Middle frontal gyrus (tissue), 1 donor: Measurements from ENCODE around the gene UTS2R.
"Not testable (repeated sequence)": the region's sequence is repeated elsewhere in the genome, so short reads cannot be mapped to it uniquely, and the experiment has no call there.

Experiments
- DNase-seq: peaks from one replicate; pipeline ENCODE4 v3.0.0-alpha.2; 2015; ENCODE audit warnings: low spot score; ENCODE audit errors: extremely low spot score

Gene UTS2R

DNA sequence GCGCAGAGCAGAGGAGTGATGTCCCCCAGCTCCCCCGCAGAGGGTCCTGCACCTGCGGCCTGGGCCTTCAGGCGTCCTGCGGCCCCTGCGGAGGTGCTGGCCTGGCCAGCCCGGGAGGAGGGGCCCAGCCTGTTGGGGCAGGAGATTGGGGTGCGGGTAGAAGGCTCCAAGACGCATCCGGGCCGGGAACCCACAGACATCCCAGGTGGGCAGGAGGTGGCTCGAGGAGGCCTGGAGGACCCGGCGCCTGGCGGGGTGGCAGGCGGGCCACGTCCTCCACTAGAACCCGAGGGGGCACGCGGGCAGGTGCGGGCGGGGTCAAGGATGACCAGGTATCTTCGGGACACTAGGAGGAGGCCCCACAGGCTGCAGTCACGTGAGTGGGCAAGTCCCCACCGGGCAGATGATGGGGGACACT, 37.4 kb upstream of the UTS2R start:
- no peak for DNase-seq

DNA sequence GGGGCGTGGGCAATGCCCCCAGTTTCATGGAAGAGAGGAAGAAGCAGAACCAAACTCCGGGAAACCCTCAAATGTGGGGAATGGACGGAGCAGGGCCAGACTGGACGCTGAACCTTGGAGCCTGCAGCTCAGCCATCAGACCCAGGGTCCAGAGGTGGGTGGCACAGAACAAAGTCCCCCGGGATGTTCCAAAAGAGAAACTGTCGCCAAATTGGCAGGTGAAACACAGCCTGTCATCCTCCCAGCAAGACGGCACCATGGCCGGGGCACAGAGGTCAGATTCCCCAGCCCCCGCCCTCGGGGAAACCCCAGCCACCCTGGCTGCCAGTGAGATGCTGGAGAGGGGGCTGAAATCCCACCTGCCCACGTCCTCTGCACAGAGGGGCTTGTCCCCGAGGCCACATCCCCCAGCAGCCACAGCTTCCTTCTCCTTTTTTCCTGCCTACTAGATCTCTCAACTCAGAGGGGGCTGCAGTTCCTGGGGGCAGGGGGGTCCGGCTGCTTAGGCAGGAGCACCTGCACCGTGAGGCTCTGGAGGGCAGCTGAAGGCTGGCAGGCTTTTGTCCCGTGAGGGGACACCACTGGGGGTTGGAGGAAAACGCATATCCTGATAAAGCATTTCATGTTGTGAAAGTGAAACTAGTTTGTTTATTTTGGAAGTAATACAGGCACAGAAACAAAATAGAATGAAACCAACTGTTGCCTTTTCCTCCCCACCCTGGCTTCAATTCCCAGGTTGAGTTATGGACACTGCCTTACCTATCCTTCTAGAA, 36.8 kb upstream of the UTS2R start:
- no peak for DNase-seq

DNA sequence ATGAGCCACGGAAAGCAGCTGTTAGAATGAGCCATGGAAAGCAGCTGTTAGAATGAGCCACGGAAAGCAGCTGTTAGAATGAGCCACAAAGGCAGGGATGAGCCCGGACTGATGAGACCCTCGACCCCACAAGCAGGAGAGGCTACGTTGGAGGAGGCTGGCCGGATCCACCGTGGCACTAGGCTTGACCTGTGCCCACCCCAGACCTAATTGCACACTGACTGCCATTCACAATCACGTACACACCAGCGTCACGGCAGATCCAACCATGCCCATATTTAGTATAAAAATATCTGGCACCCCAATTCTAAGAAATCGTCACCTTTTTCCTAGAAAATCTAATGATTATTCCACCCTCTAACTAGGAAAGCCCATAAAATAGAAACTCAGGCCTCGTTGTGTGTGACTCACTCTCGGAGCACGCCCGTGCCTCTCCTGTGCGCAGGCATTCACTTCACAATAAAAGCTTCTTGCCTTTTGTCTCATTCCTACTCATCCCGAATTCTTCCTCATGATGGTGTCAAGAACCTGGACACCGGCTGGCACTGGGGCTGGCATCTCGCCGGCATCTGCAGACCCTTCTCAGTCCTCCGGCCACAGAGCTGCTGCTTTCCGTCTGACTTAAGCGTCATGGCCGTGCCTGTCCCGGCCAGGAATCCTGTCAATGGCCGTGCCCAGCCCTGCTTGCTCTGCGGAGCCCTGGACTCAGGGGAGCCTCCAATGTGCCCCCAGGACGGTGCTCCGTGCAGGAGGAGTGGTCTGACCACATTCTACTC, 32.5 kb upstream of the UTS2R start:
- DNase-seq = no peak

DNA sequence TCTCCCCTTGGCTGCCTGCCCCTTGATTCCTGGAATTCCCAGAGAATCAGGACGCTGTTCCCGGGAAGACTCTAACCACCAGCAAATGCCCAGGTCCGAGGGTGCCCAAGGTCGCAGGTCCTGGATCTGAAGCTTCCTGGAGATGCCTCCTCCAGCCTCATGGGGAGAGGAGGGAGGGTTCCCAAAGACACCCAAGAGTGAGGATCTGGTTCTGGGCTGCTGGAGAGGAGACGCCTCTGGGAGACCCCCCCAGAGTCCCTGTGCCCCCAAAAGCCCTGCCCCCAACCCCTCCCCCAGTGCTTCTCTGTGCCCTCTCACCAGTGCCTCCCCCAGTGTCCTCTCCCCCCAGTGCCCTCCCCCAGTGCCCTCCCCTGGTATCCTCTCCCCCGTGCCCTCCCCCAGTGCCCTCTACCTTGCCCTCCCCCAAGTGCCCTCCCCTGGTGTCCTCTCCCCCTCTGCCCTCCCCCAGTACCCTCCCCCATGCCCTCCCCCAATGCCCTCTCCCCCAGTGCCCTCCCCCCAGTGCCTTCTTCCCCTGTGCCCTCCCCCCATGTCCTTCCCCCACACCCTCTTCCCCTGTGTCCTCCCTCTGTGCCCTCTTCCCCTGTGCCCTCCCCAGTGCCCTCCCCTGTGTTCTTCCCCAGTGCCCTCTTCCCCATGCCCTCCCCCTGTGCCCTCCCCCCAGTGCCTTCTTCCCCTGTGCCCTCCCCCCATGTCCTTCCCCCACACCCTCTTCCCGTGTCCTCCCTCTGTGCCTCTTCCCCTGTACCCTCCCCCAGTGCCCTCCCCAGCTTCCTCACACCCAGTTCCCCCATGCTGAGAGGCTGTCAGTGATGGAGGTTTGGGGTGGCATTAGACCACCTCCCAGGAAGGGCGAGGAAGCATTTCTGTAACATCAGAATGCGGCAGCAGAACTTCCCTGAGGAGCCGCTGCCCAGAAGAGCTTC, 31.7 kb upstream of the UTS2R start:
- DNase-seq = no peak

DNA sequence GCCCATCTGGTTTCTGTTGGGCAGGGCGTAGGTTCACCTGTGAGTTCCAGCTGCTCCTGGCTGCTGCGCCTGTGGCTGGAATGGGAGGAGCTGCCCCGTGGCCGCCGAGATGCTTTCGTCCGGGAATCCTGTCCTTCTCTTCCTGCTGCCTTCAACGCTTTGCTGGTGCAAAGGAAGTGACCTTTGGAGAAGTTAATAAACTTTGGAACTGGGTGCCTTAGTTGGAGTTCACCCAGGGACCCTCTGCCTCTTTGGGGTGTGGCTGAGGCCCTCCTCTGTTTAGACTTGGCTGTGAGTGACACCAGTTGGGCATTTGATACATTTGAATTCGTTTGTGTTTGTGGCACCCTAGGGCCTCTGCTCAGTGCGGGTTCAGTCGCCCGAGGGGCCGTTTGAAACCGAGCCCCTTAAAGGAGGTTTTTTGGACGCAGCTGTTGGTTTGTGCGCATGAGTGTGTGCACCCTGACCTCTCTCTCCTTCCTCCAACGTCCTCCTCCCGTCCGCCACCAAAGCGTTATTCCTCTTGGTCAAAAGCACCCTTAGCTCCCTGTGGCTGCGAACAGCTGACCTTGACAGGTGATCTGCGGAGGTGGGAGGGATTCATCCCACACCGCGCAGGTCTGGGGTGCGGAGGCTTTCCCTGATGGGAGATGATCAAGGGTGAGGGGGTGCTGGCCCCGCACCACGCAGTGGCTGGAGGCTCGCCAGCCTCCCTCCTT, 29.0 kb upstream of the UTS2R start:
- no peak for DNase-seq

DNA sequence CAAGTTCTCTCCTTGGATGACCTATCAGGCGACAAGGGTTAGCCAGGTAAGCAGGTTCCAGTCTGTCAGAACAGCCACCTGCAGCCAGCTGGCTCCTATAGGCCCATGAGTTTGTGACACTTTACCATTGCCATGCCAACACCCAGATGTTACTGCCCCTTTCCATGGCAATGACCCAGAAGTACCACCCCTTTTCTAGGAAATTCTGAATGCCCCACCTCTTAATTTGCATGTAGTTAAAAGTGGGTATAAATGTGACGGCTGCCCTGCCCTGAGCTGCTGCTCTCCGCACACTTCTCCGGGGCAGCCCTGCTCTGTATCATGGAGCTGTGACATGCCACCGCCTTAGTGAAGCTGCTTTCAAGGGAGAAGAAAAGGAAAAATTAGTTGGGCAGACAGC, 28.0 kb upstream of the UTS2R start:
- DNase-seq = no peak

DNA sequence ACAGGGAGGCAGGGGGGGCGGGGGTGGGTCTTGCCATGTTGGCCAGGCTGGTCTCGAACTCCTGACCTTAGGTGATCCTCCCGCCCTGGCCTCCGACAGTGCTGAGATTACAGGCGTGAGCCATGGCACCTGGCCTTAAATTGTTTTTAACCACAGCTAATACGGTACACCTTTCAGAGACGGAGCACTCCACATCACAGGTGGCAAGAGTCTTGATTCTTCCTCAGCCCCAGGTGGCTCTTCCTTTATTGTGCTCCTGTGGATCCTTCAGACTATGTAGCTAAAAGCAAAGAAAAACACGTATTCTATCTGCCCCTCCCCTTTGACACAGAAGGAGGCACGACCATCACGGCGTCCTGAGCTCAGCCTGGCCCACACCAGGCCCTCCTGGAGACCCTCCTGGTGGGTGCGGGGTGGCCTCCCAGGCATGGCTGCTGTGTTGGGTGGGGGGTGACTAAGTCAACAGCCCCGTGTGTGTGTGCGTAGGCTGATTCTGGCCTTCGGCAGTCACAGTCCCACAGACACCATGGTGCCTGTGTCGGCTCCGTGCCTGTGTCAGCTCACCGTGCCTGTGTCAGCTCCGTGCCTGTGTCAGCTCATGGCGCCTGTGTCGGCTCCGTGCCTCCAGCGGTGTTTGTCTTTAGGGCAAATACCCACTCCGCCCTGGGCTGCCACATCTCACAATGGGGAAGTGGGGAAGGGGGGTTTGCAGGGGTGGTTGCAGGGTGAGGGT, 27.2 kb upstream of the UTS2R start:
- DNase-seq = no peak

DNA sequence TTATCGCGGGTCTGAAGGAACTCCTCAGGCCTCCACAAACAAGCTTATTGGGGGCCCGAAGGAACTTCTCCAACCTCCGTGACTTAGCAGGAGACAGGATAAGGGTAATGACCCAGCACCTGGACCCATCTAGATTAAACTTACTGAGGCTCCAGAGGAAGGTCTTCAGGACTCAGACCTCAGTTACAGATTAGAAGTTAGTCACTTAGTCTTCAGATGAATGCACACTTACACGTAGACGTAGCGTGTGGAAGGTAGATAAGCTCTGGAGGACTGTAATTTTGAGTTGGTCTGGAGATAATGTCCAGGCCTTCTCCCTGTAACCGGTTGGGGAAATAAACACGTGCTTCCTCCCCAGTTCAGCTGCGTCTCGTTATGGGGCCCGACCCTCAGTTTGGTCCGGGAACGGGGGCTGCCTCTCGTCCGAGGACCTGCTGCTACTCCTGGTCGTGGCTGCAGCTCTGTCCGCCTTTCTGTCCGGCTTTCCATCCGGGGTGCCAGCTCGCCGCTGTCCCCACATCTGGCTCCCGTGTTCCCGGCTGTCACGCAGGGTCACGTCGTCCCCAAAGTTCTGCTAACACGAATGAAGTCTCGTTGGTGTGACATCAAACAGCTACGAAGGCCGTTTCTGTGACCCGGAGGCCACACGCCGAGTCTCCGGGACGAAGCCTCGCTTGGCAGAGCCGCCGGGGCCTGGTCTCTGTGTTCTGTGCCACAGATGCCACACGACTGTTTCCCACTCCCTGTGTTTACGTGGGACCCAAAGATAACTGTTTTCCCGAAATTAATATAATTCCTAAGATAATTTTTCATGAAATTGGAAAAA, 26.2 kb upstream of the UTS2R start:
- DNase-seq = no peak

DNA sequence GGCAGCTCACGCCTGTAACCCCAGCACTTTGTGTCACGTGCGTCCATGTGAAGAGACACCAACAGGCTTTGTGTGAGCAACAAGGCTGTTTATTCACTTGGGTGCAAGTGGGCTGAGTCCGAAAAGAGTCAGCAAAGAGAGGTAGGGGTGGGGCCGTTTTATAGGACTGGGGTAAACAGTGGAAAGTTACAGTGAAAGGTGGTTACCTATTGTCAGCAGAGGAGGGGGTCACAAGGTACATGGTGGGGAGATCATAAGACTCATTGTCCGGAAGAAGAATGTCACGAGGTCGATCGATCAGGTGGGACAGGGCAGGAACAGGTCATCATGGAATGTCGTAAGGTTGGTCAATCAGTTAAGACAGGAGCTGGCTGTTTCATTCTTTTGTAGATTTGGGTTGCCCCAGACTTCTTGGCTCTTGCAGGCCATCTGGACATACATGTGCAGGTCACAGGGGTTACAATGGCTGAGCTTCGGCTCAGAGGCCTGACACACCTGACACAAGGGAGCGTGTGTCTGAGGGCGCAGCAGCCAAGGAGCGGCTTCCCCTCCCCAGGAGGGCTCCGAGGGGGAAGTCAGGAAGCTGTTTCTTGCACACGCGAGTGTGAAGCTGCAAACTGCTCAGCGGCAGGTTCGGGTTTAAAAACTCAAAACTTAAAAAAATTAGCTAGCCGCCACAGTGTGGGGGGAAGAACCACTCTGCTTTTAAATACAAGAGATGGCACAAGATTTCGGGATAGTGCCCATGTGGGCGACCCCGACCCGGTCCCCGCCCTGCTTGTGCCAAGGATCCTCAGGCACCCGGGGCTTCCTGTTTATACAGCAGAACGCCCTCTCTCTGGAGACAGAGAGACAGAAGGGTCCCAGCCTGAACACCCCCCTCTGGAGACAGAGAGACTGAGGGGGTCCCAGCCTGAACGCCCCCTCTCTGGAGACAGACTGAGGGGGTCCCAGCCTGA, 24.9 kb upstream of the UTS2R start:
- DNase-seq = no peak

DNA sequence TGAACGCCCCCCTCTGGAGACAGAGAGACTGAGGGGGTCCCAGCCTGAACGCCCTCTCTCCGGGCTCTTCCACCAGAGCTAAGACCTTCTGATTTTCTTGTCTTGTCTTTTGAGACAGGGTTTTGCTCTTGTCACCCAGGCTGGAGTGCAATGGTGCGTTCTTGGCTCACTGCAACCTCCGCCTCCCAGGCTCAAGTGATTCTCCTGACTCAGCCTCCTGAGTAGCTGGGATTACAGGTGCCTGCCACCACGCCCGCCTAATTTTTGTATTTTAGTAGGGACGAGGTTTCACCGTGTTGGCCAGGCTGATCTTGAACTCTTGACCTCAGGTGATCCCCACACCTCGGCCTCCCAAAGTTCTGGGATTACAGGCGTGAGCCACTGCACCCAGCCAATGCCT, 23.6 kb upstream of the UTS2R start:
- not testable (repeated sequence) for DNase-seq

DNA sequence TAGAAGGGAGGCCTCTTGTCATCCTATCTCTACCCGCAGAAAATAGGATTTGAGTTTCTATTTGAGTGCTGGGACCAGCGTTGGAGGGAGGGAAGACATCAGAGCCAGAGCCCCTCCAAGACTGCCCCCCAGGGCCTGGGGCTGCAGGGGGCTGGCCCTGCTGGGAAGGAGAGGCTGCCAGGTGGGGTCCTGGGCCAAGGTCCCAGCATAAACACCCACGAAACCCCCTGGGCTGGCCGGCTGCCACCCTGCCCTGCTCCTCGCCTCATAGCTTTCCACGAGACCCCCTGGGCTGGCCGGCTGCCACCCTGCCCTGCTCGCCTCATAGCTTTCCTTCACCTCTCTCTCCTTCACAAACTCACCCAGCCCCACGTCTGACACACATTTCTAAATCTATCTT, 23.1 kb upstream of the UTS2R start:
- no peak for DNase-seq

DNA sequence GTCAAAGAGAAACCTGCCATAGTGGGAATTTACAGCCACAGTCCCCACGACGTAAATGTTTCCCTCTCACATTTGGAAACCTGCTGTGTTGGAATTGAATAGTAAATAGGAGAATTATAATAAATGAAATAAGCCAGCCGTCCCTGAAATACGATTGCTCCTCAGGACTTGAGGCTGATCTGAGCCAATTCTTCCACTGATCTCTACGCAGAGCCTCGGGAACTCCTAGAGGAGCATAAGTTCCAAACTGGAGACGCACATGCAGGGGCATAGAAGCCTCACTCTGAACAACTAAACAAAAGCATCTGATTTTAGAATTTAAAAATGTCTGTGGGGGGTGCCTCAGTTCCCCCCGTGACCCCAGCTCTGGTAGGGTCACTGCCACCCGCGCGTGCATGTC, 22.7 kb upstream of the UTS2R start:
- no peak for DNase-seq

DNA sequence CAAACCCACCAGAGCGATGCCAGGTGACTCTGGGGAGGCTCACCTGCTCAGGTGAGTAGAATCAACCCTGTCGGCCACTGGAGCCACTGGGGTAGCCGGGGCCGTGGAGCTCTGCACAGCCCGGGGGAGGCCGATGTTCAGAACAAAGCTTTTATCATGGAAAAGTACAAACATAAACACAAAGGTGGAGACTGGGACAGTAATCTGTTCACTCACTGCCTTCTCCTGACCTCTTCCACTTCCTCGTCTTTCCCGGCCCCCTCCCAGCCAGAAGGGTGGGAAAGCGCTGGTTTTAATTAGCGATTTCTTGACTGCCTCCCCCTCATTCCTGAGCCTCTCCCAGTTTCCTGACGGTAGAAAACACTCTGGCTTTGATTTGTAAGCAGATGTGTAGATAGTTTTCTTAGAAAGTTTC, 22.3 kb upstream of the UTS2R start:
- no peak for DNase-seq

DNA sequence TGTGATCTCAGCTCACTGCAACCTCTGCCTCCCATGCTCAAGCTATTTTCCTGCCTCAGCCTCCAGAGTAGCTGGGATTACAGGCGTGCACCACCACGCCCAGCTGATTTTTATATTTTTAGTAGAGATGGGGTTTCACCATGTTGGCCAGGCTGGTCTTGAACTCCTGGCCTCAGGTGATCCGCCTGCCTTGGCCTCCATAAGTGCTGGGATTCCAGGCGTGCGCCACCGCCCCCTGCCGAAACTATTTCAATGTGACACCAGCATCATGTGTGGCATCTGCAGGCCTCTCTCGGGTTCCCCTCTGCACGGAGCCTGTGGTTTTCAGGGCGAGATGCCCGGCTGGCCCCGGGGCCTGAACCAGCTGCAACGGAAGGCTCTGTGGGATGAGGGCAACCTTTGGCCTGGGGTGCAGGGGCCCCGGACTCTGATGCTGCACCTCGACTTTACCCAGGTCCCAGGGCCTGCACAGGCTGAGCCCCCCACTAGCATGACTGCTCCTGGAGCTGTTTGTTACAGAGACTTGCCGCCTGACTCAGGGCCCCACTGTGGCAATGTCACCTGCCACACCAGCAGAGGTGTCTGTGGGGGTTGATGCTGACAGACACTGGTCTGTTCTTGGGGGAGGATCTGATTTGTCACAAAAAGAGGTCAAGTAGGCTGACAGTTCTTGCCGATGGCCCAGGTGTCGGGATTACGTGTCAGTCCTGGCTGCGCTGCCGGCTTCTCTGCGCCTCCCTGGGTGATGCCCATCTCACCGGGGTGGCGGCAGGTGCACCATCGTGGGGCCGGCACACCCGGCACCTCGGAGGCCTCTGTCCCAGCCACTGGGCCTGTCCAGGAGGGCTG, 21.2 kb upstream of the UTS2R start:
- DNase-seq = no peak

DNA sequence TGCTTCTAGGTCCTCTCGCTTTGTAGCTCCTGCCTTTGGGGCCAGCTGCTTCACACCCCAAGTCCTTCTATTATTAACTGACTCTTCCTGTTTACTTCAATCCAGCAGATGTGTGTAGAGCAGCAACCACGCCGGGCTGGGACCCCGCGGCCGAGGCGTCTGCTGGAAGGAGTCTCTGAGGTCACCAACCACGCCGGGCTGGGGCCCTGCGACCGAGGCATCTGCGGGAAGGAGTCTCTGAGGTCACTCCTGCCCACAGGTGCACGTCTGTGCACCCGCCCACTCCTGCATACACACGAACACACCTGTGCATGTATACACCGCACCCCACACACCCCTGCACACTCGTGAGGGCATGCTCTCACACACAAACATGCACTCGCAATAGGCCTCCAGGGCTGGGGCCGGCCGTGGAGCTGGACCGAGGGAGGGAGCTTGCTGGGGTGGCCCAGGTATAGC, 20.3 kb upstream of the UTS2R start:
- no peak for DNase-seq

DNA sequence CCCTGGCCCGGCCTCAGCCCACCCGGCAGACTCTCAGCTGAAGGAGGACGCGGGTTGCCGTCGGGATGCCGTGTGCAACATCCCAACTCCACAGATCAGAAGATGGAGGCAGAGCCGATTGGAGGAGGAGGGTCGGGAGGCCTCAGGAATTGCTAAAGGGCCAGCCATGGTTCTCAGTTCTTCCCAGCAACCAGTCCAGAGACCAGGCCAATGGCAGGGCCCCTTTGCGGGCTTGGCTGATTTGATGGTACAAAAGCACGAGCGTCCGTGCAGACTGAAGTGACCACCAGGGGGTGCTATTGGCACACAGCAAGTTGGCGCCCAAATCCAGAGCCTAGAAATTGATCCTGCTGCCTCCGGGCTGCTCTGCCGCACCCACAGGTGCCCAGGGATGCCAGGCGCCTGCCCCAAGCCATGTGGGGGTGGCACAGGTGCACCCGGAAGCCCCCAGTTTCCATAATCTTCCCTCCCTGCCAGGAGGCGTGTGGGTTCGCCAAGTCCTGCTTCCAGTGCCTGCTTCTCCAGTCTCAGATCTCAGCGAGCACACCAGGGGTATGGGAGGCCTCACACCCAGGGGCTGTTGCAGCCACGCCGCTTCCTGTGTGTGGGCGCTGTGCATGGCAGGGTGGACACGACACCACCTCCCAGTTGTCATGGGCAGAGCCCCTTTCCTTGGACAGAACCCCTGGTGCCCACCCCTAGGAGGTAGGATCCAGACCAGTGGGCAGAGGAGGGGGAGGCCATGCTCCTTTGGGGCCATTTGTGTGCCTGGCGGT, 19.7 kb upstream of the UTS2R start:
- DNase-seq = peak; percentile 67

DNA sequence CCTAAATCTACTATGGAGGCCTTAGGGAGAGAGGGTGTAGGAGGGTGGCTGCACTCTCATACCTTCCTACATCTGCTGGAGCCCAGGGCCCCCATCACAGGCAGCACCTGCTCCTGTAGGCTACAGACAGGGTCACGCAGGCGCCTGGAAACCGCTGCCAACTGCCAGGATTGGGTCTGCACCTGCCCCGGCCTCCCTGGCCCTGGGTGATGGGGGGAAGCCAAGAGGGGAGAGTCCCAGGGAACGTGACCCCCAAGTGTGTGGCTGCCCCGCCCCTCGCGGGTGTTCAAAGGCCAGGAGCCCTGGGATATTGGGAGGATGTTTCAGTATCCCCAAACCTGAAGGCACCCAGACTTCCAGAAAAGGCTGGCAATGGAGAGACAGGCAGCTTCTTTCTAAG, 18.1 kb upstream of the UTS2R start:
- no peak for DNase-seq
